HG03521 (cell line): ENCODE results near the gene RNH1.

Experiments
- ATAC-seq: cut with Tn5 transposase; IDR thresholded peaks from one replicate; pipeline ENCODE4 v1.9.1; 2021; ENCODE audit warnings: mild to moderate bottlenecking, moderate library complexity; ENCODE audit not compliant: unreplicated experiment

Gene RNH1

DNA sequence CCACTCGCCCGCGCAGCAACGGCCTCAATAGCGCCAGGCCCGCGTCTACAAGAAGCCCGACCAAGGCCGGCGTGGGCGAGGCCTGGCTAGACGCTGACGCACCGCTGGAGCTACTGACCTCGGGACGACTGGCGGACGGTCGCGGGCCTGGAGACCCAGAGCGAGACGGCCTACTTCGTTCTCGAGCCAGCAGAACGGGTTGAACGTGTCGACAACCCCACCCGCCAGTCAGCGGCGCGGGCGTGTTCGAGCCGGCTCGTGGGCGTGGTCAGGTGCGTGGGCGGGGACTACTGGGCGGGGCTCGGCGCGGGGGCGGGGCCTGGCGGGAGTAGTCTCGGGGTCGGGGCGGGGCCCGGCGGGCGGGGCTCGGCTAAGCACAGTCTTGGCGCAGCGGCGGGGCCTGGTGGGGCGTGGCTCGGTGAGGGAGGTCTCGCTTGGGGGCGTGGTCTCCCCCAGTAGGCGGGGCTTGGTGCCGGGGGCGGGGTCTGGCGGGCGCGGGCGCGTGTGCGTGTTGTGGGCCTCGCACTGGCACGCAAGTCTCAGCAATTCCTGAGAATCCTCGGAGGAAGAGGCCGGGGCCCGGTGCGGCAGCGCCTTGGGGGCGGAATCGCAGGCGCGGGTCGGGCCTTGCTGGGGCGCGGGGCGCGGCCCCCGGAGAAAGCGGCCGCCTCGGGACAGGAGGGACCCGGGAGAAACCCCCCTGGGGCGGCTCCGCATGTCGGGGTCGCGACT is at the start of gene RNH1:
Gene RNH1, minus strand, starts transcription at position 248 of the 732 bp plus-strand sequence. CDS start 5,080 bp downstream, outside the sequence.
- ATAC-seq = peak; percentile 51

DNA sequence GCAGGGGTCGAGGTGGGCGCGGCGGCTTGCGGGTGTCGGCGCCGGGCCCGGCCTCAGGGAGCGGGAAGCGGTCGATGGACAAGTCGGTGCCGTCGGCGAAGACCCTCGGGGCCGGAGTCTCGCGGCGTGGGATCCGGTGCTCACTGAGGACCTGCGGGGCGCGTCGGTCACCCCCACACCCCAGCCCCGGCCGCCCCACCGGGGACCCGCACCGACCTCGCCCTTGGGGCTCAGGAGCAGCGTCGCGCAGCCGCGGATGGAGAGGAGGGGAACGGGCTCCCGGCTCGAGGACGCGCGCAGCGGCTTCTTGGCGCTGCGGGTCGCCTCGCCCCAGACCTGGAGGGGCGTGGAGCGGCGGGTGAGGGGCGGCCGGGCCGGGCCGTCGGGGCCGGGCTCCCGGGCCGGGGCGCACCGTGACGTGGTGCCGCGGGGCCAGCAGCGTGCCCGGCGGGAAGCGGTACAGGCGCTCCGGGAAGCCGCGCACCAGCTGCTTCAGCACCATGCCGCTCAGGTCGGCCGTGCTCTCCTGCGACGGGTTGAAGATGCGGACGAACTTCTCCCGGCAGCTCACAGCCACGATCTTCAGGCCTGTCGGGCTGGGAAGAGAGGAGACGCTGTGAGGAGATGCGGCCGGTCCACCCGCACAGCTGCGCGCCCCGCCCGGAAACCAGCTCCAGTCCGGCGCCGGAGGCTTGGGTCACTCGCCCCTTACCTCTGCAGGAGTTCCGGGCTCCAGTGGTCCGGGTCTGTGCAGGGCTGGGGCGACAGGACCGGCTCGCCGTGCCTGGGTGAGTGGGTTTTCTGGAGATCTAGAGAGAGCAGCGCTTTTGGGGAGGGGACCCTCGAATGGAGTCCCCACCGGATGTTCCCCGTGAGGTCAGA is 49.0 kb upstream of the RNH1 start:
- ATAC-seq = no peak

DNA sequence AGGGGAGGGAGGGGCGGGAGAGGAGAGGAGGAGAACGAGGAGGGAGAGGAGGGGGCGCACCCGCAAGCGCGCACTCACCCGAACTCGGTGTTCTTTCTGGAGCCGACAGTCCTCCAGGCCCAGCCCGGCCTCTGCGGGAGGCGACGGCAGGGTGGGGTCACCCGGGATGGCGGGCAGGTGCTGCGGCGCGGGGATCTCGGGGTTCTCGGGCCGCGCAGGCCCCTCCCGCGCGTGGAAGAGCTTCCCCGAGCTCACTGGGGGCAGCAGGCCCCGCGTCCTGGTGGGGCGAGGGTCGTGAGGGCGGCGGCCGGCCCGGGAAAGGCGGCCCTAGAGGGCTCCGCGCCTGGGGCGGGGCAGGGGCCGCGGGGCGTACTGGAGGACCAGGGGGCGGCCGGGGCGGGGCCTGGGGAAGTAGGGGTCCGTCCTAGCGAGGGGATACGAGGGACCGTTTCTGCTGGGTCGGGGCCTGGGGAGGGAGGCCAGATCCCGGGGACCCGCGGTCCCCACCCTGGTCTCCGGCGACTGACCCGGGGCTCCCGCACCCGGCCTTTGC is 48.3 kb upstream of the RNH1 start:
- no peak for ATAC-seq

DNA sequence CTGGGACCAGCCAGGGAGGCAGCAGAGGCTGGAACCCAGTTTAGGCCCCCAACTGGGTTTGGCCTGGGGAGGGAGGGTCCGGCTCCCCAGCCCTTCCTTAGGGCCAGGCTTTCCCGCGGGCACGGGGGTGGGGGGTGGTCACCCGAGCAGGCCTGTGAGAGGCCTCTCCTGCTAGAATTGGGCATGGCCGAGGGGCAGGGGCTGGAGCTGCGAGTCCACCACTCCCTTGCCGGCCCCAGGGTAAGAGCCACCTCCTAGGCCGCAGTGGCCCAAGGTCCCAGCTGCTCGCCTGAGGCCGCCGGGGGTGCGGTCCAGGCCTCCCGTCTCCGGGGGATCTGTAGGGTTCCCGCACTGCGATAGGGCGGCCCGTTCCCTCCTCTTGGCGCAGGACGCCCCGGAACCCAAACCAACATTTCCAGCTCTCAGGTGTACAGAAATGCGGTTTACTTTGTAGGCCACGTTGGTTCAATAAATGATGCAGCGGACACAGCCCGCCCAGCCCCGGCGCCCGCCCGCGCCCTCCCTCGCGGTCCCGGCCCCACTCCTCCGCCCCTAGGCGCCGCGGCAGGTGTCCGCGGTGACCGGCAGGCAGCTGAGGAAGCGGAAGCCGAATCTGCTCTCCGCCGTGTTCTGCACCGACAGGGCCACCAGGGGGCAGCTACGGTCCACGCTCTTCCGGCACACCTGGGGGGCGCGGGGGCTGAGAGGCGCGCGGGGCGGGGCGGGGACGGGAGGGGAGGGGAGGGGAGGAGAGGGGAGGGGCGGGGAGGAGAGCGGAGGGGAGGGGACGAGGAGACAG is 47.6 kb upstream of the RNH1 start:
- no peak for ATAC-seq

DNA sequence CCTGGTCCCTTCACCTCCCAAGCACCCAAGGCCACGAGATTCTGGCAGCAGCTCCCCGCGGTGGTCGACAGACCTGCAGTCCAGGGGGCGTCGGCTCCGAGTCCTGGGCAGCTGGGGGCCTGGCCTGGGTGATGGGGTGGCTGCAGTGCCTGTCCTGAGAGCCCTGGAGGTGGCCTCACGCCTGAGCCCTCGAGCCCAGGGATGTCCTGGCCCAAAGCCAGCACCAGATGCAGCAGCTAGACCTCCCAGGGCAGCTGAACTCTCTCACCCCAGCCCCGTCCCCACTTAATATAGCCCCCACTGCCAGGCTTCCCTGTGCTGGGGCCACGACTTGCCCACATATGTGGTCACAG is 46.9 kb upstream of the RNH1 start:
- ATAC-seq = no peak

DNA sequence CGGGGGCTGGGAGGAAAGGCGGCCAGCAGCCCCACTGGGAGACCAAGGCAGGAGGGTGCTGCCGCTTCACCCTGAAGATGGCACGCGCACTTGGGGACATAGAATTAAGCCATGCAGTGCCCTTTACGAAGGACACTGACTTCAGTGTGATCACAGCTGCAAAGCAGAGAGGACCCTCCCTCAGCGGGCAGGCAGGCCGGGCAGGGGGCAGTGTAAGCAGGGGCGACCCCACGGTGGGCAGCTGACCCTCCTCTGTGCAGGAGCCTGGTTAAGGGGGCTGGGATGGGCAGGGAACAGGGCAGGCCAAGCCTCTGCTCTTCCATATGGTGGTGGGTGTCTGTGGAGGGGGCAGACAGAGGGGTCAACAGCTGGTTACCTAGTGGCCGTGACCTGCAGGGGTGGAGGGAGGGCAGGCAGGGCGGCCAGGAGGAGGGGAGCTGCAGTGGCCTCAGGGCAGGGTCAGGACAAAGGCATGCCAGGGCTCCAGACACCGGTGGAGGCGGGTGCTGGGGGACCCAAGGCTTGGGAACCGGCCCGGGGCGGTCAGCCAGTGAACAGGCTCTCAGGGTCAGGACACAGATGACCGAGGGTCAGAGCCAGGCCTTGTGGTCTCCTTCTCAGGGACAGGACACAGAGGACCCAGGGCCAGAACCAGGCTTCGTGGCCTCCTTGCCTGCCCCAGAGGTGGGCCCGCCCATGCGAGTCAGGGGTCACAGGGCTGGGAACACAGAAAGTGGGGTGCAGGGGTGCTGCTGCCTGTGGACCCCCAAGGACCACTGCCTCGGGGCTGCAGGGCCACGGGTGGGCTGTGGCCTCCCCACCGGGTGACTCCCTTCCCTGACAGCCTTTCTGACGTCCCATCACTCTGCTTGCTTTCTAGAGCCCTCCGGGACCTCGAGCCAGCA is 46.3 kb upstream of the RNH1 start:
- no peak for ATAC-seq

DNA sequence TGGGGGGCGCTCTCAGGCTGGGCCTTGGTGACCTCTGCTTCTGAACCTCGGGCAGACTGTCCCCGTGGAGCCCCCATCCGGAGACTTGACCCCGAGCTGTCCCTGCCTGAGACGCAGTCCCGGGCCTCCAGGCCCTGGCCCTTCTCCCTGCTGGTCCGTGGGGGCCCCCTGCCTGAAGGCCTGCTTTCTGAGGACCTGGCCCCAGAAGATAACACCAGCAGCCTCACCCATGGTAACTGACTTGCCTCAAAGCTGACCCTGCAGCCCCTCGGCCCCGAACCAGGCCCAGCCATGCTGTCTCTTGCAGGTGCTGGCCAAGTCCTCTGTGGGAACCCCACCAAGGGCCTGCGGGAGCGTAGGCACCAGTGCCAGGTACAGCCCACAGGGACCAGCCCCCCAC is 44.6 kb upstream of the RNH1 start:
- no peak for ATAC-seq

DNA sequence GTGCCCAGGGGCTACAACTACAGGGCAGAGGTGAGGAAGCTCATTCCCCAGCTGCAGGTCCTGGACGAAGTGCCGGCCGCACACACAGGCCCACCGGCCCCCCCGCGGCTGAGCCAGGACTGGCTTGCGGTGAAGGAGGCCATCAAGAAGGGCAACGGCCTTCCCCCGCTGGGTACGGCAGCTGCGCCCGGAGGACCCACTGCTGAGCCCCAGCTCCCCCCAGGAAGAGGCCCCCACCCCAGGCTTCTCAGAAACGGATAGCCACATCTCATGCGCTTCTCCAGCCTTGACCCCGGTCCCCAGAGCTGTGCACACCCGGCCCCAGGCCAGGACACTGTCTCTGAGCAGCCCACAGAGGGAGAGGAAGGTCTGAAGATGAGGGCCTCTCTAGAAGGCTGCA is 44.1 kb upstream of the RNH1 start:
- no peak for ATAC-seq

DNA sequence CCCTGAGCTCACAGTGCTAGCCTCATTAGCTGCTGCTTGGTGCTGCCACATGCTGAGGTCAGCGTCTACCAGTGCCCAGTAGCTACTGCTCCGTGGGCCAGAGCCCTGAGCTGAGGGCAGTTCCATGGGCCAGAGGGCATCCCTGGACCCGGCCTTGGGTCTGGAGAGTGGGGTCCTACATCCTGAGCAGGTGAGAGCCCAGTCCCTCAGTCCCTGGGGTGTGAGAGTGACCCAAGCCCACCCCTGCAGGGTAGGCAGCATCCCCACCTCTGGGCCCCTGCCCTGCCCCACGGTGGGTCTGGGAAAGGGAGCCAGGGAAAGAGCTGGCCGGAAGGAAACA is 43.7 kb upstream of the RNH1 start:
- ATAC-seq = no peak

DNA sequence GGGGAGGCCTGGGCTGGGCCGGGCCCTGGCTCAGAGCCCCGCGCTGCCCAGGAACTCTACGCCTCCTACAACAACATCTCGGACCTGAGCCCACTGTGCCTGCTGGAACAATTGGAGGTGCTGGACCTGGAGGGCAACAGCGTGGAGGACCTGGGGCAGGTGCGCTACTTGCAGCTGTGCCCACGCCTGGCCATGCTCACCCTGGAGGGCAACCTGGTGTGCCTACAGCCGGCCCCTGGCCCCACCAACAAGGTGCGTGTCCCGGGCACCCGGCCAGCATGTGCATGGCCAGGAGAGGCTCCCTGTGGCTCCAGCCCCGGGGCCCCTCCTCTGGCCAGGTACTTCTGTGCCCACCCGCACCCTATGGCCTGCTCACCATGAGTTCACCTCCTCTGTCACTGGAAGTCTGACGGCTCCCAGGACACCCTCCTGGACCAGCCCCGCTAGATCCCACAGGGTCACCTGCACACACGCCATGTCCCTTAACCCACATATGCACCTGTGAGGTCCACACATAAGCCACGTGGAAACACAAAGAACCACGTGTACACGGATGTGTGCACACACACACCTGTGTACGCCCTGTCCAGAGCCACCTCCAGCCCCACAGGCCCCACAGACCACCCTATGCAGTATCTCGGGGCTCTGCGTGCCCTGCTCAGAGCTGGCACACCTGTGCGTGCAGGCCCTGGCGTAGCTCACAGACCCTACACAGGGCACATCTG is 43.1 kb upstream of the RNH1 start:
- ATAC-seq = no peak

DNA sequence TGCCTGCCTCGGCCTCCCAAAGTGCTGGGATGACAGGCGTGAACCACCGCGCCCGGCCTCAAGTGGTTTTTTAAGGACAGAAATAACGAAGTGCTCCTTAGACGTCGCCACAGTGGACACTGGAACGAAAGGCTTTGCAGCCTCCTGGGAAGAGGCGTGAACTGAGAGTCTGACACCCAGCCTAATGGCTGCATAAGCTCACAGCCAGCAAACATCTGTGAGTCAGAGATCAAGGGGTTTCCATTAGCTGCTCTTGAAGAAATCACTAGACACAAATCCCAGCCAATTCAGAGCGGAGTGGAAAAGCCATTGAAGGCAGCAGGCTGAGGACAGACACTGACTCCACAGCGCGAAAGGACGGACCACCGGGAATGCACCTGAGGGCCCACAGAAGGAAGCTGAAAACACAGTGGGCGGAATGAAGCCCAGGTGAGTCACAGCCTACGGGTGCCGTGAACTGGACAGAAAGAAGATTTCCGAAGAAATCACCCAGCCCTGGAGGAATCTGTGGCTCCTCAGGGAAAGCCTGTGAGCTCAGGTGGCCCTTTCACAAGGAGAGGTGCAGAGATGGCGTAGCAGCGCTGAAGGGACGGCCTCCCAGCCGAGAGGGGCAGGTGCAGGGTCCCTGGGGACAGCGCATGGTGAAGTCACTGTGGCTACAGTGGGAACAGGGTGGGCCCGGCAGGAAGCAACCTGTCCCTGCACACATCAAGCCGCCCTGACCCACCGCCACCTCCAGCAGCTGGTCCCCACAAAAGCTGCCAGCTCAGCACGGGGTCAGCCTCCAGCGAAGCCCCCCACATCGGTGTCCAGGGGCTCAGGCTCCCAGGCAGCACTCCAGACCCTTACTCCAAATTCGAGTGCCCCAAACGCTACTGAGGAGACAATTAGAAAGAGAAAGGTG is 41.9 kb upstream of the RNH1 start:
- ATAC-seq = no peak

DNA sequence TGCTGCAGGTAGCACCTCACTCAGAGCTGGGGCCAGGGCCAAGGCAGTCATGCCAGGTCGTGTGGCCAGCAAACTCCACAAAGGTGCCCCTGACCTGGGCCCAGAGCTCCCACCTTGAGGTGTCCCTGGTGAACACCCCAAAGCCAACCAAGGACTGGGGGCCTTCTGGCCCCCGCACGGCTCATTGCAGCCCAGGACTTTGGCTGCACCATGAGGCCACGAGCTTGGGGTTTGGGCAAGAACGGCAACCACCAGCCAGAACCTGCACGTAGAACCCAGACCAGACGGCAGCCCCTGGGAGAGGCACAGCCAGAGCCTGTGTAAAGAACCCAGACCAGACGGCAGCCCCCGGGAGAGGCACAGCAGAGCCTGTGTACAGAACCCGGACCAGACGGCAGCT is 38.1 kb upstream of the RNH1 start:
- ATAC-seq = no peak

DNA sequence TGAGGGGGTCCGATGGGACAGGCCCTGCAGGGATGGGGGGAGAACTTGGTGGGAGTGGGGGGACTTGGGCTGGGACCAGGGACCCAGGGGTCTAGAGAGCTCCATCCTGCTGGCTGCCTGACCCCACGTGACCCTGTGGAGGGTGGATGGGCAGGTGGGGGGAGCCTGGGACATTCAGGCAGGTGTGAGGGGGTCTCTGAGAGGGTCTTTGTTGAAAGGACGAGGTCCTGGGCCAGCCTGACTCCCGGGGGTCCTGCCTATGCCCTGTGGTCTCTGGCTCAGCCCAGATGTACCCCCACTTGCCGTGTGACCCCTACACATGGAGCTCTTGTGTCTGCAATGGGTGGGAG is 37.8 kb upstream of the RNH1 start:
- ATAC-seq = no peak

DNA sequence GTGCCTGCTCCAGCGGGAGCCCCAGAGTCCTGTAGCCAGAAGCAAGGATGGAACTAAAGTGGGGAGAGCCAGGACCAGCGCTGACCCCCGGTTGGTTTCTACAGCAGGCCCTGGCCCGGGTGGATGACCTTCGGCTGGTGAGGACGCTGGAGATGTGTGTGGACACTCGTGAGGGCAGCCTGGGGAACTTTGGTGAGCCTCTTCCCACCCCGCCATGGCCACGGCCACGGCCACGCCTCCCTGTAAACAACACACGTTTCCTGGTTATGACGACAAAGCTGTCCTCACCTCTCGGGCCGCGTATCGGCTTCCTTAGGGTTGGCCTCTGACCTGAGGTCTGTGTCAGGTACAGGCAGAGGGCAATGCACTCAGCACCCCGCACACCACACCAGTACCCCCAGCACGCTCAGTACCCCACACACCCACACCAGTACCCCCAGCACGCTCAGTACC is 34.4 kb upstream of the RNH1 start:
- ATAC-seq = no peak

DNA sequence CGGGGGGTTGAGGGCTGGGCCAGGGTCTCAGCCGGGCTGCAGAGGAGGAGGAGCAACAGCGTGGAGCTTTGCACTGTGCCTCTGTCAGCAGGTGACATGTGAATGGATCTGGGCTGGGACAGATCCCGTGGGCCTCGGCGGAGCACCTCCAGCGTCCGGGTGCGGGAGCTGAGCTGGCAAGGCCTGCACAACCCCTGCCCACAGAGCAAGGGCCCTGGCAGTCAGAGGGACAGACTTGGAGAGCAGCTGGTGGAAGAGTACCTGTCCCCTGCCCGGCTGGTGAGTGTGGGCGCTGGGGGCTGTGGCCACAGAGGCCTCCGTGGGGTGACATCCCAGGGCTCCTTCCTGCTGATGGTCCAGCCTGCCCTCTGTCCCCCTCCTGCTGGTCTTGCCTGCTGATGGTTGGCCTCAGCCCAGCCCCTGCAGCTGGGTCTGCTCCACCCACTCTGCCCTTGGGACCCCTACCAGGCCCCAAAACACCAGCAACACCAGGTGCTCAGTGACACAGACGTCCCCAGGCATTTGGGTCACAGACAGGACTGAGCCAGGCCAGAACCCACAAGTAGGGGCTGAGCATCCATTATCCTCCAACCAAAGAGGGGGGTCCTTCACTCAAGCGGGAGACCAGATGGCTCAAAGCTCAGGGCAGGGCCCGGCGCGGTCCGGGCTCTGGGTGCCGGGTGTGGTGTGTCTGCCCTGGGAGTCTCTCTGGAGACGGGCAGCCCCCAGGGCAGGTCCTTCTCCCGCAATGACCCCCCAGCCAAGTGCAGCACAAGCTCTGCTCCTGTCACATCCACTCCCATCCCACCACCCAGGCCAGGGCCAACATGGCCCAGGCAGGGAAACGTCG is 33.8 kb upstream of the RNH1 start:
- ATAC-seq = no peak

DNA sequence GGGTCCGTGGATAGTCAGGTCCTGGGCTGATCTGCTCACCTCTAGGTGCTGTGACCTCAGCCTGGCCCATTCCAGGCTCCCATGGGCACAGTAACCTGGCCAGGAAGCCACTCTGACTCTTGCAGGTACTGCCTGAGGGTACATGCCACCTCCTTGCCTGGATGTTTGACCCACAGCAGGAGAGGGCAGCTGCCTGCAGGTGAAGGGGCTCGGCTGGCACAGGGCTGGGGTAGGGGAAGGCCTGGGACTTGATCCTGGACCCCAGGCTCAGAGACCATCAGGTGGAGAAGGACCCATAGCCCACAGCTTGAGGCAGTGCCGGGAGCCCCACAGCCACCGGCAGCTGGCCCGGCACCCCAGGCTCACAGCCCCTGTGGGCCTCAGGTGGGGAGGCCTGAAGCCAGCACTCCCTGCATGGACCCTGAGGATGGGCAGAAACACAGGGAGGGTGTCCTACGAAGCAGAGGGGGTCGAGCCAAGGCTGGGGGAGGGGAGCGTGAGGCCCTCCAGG is 33.0 kb upstream of the RNH1 start:
- ATAC-seq = no peak

DNA sequence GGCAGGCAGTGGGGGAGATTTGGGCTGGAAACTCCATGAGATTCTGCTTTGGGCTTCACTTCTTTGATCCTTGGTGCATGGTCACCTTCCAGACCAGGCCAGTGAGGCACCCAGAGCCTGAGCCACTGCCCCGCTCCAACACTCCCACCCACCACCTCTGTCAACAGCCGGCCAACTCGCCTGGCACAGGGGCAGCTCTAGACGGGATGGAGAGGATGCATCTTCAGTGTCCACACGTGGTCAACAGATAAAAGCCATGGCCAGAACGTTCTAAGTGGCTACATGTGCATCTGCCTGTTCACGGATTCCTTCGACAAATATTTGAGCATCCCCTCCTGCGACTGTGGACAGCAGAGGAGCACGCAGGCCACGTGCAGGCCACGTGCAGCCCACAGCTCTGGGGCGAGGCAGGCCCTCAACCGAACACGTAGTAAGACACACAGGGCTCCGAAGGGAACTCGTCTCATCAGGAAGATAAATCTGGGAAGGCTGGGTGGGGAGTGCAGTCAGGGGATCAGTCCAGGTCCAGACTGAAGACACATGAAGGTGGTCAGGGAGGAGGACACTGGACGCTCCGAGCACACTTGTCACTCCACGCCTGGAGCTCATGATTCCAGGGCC is 31.5 kb upstream of the RNH1 start:
- no peak for ATAC-seq
